Brain pericyte (primary cell): ENCODE measurements around the gene WNT3A.

Experiments used
- DNase-seq: peaks from one replicate; pipeline ENCODE4 v3.0.0-alpha.2; 2012; ENCODE audit warnings: low read depth, low spot score

WNT3A gene

GRCh38 chr1:228084325-228084724, 77.5 kb downstream of the WNT3A start:
- no peak for DNase-seq

- no peak for DNase-seq
Observed at GRCh38 chr1:228084797-228085196, 78.0 kb downstream of the WNT3A start.

GRCh38 chr1:228085287-228085951, 78.6 kb downstream of the WNT3A start:
- DNase-seq: no peak

- DNase-seq: no peak
Observed at GRCh38 chr1:228087771-228088251, 81.0 kb downstream of the WNT3A start.

- no peak for DNase-seq
Observed at GRCh38 chr1:228088586-228089498, 82.0 kb downstream of the WNT3A start.

GRCh38 chr1:228089519-228090380, 83.0 kb downstream of the WNT3A start:
- no peak for DNase-seq

- no peak for DNase-seq
Observed at GRCh38 chr1:228090613-228091081, 83.8 kb downstream of the WNT3A start.

- DNase-seq: no peak
Observed at GRCh38 chr1:228091084-228091483, 84.3 kb downstream of the WNT3A start.

GRCh38 chr1:228092342-228093049, 85.7 kb downstream of the WNT3A start:
- no peak for DNase-seq

- no peak for DNase-seq
Observed at GRCh38 chr1:228093050-228093906, 86.5 kb downstream of the WNT3A start.

GRCh38 chr1:228094432-228095016, 87.7 kb downstream of the WNT3A start:
- no peak for DNase-seq

GRCh38 chr1:228095161-228095560, 88.4 kb downstream of the WNT3A start:
- no peak for DNase-seq

- DNase-seq: no peak
Observed at GRCh38 chr1:228095938-228096337, 89.1 kb downstream of the WNT3A start.

GRCh38 chr1:228096416-228097332, 89.9 kb downstream of the WNT3A start:
- no peak for DNase-seq

GRCh38 chr1:228097333-228098081, 90.7 kb downstream of the WNT3A start:
- DNase-seq: no peak

GRCh38 chr1:228098323-228098931, 91.6 kb downstream of the WNT3A start:
- DNase-seq: no peak

- DNase-seq: no peak
Observed at GRCh38 chr1:228099331-228099732, 92.5 kb downstream of the WNT3A start.
